HG03039 (cell line): ENCODE results near the gene KIDINS220.

Experiments
- ATAC-seq: cut with Tn5 transposase; IDR thresholded peaks from one replicate; pipeline ENCODE4 v1.9.1; 2021; ENCODE audit warnings: mild to moderate bottlenecking, moderate library complexity; ENCODE audit not compliant: unreplicated experiment

Gene KIDINS220

DNA sequence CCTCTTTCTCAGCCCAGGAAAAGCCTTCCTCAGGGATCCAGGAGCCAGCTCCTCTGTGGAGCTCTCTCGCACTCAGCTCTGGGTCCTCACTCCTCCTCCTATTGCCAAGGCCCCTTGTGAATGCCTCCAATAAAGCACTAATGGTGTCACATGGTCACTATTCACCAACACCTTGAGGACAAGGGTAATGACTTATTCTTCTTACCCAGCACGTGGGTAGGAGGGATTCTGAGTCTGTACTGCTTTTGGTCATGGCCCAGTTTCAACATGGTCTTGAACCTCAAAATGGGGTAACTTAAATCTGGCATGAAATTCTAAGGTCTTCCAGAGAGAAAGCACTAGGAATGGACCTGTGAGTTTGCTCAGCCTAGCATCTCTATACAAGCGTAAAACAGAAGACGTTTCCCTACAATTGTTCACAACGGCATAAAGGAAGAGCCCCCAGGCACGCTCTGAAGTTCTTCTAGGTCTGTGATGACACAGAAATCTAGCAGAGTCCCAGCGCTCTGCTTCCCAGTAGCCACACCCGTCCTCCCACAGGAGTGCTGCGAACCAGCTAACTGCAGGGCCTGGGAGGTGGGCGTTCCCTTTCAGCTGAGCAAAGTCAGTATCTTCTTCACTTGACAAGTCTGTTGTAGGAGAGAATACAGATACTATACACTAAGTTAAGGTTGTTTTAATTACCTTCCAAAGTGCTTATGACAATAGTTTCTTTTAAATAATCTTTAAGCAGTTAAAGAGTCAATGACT is 14.6 kb upstream of the KIDINS220 start:
- no peak for ATAC-seq

DNA sequence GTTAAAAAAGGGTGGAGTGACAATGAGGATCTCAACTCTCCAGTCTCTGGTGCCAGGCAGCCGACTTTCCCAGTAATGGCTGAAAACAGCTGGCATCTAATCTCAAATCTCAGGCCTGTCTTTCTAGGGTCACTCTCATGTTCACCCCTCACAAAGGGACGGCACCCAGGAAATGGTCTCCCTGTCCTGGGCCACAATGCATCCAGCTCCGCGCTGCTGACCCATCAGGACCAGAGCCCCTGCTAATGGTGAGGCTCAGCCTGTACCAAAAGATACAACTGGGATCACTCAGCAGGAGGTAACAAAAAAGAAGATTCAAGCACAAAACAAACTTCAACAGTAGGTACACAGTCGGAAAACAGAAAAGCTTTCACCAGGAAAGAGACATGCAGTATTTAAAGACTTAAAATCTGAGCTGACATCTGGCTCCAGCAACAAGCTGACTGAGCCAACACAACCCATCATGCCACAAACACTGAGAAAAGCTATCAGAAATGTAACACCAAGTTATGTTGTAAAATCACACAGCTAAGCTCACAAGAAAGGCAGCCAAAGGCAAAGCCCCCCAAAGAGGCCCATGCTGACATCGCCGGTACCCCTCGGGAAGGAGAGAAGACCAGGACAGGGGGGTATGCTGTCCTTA is 13.6 kb upstream of the KIDINS220 start:
- ATAC-seq, result no peak

GRCh38 chr2:8849327-8849726 is 11.9 kb upstream of the KIDINS220 start:
- ATAC-seq, result no peak

DNA sequence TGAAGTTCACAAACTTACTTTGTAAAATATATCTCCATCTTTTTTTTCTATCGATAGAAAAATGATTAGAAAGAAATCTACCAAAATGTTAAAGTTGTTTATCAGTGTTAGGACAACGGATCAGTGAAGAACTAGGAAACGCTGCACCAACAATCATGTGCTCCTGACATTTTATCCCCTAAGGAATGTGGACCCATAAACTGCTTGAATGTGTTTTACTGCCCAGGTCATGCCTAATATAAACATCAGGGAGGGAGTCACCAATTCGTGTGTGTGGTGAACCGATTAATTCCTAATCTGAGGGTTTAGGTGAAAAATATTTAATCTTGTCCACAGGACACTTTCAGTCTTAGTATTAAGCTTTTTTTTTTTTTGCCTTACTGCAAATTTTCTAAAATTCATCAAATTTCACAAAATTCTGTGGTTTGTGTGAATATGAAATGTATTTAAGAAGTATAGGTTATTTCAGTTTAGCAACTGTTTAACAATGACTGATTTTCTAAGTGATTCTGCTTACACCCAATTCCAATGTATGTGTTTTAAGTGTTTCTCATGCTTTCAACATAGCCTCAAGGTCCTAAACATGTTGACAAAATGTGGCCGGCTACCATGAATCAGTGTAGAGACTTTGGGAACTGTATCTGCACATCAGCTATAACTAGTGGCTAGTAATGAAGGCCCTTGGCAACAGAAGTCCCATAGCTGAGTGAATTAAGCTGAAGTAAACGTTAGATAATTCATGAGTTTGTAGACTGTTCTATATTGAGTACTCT is 11.1 kb upstream of the KIDINS220 start:
- ATAC-seq, result no peak

- ATAC-seq, result no peak
Observed at GRCh38 chr2:8847400-8847799, 10.0 kb upstream of the KIDINS220 start.

DNA sequence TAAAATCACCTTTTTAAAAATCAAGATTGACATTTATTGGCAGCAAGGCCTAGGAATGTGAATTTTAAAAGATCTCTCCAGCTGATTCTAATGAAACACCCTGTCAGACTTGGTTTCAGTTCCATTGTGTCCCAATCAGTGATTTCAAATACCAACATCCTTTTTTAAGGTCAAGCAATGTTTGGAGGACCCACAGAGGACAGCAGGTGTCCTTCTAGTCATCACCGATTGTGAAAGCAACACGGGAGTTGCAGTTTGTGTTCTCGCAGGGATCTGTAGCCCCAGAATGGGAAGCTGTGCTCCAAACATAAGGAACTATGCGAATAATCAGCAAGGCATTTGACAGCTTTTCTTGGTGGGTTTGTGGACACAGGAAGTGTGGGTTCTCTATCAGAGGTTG is 4.5 kb upstream of the KIDINS220 start:
- no peak for ATAC-seq

- ATAC-seq, result no peak
Observed at GRCh38 chr2:8840475-8841091, 3.2 kb upstream of the KIDINS220 start.

- ATAC-seq, result no peak
Observed at GRCh38 chr2:8839189-8839965, 2.0 kb upstream of the KIDINS220 start.

DNA sequence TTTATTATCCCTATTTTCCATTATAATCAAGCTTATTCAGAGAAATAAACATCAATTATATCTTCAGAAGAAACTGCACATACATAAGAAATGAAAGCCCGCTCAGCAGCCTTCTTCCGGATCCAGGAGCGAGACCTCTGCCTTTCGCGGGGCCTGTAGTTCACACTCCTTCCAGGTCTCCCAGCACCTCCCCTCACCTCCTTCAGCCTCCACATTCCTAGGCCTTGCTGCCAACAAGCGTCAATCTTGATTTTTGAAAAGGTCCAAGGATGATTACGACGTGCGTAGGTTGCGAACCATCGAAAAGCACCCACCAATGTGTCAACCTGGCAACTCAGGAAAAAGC is 355 bp upstream of the KIDINS220 start:
- no peak for ATAC-seq

GRCh38 chr2:8835279-8835678 is 2.1 kb downstream of the KIDINS220 start:
- ATAC-seq, result no peak

DNA sequence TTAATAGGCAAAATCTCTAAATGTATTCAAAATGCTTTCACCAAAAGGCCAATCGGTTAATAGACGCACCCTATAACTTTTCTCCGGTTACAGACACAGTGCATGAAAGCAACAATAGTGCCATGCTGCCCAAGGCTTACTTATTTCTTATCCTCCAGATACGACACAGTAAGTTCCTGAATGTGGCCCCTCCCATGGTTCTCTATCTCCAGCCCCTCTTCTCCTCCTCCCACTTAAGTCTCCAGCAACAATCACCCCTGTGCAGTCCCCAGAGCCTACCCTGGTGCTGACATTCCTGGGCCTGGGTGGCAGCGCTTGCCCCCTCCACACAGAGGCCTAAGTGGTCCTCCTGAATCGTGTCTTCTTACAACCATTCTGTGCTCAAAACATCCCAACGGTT is 3.6 kb downstream of the KIDINS220 start:
- no peak for ATAC-seq

DNA sequence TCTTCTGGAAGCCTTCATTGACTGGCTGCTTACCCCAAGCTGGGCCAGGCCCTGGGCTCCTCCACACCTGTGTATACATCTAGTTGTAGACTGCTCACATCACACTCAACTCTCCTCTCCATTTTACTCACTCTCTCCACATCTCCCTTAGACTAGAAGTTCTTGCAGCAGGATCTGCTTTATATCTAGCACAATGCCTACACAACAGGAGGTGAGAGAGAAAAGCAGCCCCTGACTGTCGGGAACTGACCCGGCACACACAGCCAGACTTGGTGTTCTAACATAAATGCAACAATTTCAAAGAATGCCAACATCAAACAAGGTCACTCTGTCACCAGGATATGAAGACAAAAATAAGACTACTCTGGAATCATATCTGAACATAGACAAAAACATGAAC is 5.9 kb downstream of the KIDINS220 start:
- ATAC-seq, result no peak

DNA sequence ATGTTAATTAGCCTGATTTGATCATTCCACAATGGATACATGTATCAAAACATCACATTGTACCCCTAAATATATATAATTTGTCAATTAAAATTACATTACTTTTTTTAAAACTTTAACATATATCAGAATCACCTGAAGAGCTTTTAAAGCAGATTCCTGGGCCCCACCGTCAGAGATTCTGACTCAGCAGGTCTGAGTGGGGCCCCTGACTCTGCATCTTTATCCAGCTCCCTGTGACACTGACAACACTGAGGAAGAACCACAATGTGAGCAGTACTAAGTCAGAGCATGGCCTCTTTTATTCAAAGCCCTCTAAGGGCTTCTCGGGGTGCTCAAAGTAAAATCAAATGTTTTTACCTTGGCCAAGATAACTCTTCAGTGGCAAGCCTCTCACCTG is 9.7 kb downstream of the KIDINS220 start:
- ATAC-seq, result no peak

GRCh38 chr2:8822218-8822617 is 15.2 kb downstream of the KIDINS220 start:
- no peak for ATAC-seq

DNA sequence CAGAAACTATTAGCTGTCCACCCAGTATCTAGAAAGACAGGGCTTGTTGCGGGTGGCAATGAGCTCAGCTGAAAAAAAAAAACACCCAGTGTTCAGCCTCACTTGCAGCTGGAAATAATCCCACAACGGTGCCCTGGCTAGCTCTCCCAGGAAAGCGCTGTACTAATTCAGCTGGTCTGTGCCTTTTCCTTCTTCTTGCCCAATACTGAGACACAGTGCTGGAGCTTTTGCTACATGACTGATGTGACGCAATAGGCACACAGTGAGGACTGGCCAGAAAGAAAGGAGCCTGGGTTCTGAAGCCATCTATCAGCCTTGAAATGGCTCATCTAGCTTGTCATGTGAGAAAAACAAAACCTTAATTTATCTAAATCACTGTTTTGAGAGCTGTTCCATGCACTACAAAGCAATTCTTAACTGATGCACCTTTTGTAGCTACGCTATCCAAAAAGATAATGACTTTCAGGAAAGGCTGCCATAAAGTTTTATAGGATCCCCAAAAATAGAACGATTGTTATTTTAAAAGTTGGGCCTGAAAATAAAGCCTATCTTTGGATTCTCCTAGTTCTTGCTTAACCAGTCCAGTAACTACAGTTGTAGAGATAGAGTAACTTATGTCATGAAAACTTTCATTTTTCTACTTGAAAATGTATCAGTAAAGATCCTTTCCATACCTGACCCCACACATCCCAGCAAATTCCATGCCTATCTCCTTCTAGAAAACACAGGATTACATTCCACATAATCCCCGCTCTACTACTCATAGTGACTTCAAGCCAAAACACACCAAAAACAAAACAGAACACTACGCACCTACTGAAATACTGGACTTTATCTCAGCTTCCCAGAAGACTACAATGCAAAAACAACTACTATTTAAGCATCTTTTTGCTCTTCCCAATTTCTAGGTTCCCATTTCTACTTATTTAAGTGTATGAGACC is 15.9 kb downstream of the KIDINS220 start:
- no peak for ATAC-seq

- ATAC-seq, result no peak
Observed at GRCh38 chr2:8819948-8820347, 17.5 kb downstream of the KIDINS220 start.

DNA sequence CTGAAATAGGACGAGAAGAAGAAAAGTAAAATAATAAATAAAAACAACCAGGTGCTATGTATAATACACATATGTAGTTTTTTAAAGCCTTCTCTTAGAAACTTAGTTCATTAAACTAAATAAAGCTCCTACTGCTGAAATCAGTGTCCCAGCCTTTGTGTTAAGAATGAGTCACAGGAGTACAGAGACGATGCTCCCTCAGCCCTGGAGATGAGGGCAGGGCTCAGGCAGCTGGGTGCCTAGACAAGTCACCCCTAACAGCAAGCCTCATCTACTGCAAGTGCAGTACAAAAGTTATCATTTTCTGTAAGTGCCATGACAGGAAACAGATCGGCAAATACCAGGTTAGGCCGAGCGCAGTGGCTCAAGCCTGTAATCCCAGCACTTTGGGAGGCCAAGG is 18.2 kb downstream of the KIDINS220 start:
- no peak for ATAC-seq

DNA sequence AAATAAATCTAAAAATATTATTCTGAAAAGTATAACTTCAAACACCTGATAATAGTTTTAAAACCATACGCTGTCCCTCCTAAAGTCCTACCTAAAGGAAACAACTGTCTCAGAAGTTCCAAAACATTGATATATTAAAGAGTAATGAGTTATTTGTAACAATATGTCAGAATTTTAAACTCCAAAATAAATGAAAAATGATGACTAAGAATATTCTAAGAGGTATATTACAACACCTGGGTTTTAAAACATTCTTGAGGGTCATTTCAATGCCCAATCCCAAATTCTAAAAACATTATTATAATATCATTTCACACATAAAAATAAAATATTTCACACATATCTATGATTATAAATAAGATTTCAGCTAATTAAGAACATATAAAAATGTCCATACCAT is 20.2 kb downstream of the KIDINS220 start:
- ATAC-seq, result no peak

- no peak for ATAC-seq
Observed at GRCh38 chr2:8806885-8807704, 30.3 kb downstream of the KIDINS220 start.
